ENCODE measurements around the gene DLG1. TPM values are rescaled to one million over a fixed set of nuclear protein-coding genes. Genes with fewer than 3 reads are reported as not detected.

DLG1 gene
- total RNA-seq, 1 donor from 2014 or later: 157 TPM

- TF ChIP-seq CTCF (IDR thresholded peaks at IDR 0.05): peak; percentile 97
- peak overlapping the region; percentile 29 for H3K27ac Mint-ChIP-seq (ENCODE audit: unreplicated experiment)
- H3K27me3 Mint-ChIP-seq (ENCODE audit: low read depth): no peaks in the 10 kb centered on the region
- peaks cover 25% of the 10 kb centered on the region for H3K4me1 Mint-ChIP-seq (ENCODE audit: low read depth)
- no peaks in the 10 kb centered on the region for H3K9me3 Mint-ChIP-seq (ENCODE audit: low read depth)
- no peak overlapping the region for H3K4me3 Mint-ChIP-seq (ENCODE audit: unreplicated experiment)
- DNase-seq (ENCODE audit: low spot score): no peak
- peaks cover 2% of the 10 kb centered on the region for H3K36me3 Mint-ChIP-seq (ENCODE audit: low read depth)
Measured at GRCh38 chr3:197186887-197187588, 111.4 kb downstream of the DLG1 start.

- H3K36me3 Mint-ChIP-seq (ENCODE audit: low read depth): peaks cover 2% of the 10 kb centered on the region
- no peak overlapping the region for H3K4me3 Mint-ChIP-seq (ENCODE audit: unreplicated experiment)
- H3K27ac Mint-ChIP-seq (ENCODE audit: unreplicated experiment): peak overlapping the region; percentile 23
- H3K4me1 Mint-ChIP-seq (ENCODE audit: low read depth): peaks cover 38% of the 10 kb centered on the region
- no peak for DNase-seq (ENCODE audit: low spot score)
- H3K9me3 Mint-ChIP-seq (ENCODE audit: low read depth): no peaks in the 10 kb centered on the region
- no peak for TF ChIP-seq CTCF (IDR thresholded peaks at IDR 0.05)
- H3K27me3 Mint-ChIP-seq (ENCODE audit: low read depth): no peaks in the 10 kb centered on the region
Measured at GRCh38 chr3:197183582-197183981, 114.8 kb downstream of the DLG1 start.

GRCh38 chr3:197181741-197182140 lies 116.7 kb downstream of the DLG1 start:
- Mint-ChIP-seq H3K9me3 (ENCODE audit: low read depth) (no peaks in the 10 kb centered on the region), H3K4me3 (ENCODE audit: unreplicated experiment) (peak overlapping the region; percentile 11), H3K27me3 (ENCODE audit: low read depth) (no peaks in the 10 kb centered on the region), H3K36me3 (ENCODE audit: low read depth) (peaks cover 2% of the 10 kb centered on the region), H3K27ac (ENCODE audit: unreplicated experiment) (peak overlapping the region; percentile 79), H3K4me1 (ENCODE audit: low read depth) (peaks cover 36% of the 10 kb centered on the region)
- no peak for DNase-seq (ENCODE audit: low spot score)
- no peak for TF ChIP-seq CTCF (IDR thresholded peaks at IDR 0.05)

- peaks cover 51% of the 10 kb centered on the region for H3K4me1 Mint-ChIP-seq (ENCODE audit: low read depth)
- no peaks in the 10 kb centered on the region for H3K27me3 Mint-ChIP-seq (ENCODE audit: low read depth)
- no peaks in the 10 kb centered on the region for H3K9me3 Mint-ChIP-seq (ENCODE audit: low read depth)
- H3K4me3 Mint-ChIP-seq (ENCODE audit: unreplicated experiment): no peak overlapping the region
- peaks cover 2% of the 10 kb centered on the region for H3K36me3 Mint-ChIP-seq (ENCODE audit: low read depth)
- H3K27ac Mint-ChIP-seq (ENCODE audit: unreplicated experiment): no peak overlapping the region
- TF ChIP-seq CTCF (IDR thresholded peaks at IDR 0.05): no peak
- no peak for DNase-seq (ENCODE audit: low spot score)
Measured at GRCh38 chr3:197178998-197179397, 119.4 kb downstream of the DLG1 start.

- H3K4me1 Mint-ChIP-seq (ENCODE audit: low read depth): peaks cover 46% of the 10 kb centered on the region
- no peak overlapping the region for H3K27ac Mint-ChIP-seq (ENCODE audit: unreplicated experiment)
- no peak overlapping the region for H3K4me3 Mint-ChIP-seq (ENCODE audit: unreplicated experiment)
- no peaks in the 10 kb centered on the region for H3K9me3 Mint-ChIP-seq (ENCODE audit: low read depth)
- no peak for TF ChIP-seq CTCF (IDR thresholded peaks at IDR 0.05)
- no peaks in the 10 kb centered on the region for H3K27me3 Mint-ChIP-seq (ENCODE audit: low read depth)
- H3K36me3 Mint-ChIP-seq (ENCODE audit: low read depth): peaks cover under 1% of the 10 kb centered on the region
- no peak for DNase-seq (ENCODE audit: low spot score)
Measured at GRCh38 chr3:197175503-197175902, 122.9 kb downstream of the DLG1 start.

Measured in chondrocyte (in vitro differentiated cells).